ENCODE results near the gene AVEN.

GRCh38 chr15:33934921-33935320, 104.1 kb downstream of the AVEN start:
- no peak for TF ChIP-seq ELF2 (CRISPR knock-in tag; IDR thresholded peaks at IDR 0.05)
- no peak for TF ChIP-seq SP1 (CRISPR knock-in tag; IDR thresholded peaks at IDR 0.05)
- no peak for TF ChIP-seq E2F1 (CRISPR knock-in tag; IDR thresholded peaks at IDR 0.05)
- TF ChIP-seq GABPA (tag; conservative IDR thresholded peaks at IDR 0.05; ENCODE audit: low read depth): no peak
- no peak for TF ChIP-seq SMARCE1 (IDR thresholded peaks at IDR 0.05)
- TF ChIP-seq, protein P1, sequence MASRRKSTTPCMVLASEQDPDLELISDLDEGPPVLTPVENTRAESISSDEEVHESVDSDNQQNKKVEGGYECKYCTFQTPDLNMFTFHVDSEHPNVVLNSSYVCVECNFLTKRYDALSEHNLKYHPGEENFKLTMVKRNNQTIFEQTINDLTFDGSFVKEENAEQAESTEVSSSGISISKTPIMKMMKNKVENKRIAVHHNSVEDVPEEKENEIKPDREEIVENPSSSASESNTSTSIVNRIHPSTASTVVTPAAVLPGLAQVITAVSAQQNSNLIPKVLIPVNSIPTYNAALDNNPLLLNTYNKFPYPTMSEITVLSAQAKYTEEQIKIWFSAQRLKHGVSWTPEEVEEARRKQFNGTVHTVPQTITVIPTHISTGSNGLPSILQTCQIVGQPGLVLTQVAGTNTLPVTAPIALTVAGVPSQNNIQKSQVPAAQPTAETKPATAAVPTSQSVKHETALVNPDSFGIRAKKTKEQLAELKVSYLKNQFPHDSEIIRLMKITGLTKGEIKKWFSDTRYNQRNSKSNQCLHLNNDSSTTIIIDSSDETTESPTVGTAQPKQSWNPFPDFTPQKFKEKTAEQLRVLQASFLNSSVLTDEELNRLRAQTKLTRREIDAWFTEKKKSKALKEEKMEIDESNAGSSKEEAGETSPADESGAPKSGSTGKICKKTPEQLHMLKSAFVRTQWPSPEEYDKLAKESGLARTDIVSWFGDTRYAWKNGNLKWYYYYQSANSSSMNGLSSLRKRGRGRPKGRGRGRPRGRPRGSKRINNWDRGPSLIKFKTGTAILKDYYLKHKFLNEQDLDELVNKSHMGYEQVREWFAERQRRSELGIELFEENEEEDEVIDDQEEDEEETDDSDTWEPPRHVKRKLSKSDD (conservative IDR thresholded peaks at IDR 0.05; ENCODE audit: low read length): no peak
- no peak for TF ChIP-seq CBX5 (IDR thresholded peaks at IDR 0.05; ENCODE audit: borderline replicate concordance, low read depth)
- no peak for TF ChIP-seq RAD21 (CRISPR knock-in tag; conservative IDR thresholded peaks at IDR 0.05 in 1 of 2, IDR thresholded peaks at IDR 0.05 in 1 of 2)
- TF ChIP-seq, protein P2, sequence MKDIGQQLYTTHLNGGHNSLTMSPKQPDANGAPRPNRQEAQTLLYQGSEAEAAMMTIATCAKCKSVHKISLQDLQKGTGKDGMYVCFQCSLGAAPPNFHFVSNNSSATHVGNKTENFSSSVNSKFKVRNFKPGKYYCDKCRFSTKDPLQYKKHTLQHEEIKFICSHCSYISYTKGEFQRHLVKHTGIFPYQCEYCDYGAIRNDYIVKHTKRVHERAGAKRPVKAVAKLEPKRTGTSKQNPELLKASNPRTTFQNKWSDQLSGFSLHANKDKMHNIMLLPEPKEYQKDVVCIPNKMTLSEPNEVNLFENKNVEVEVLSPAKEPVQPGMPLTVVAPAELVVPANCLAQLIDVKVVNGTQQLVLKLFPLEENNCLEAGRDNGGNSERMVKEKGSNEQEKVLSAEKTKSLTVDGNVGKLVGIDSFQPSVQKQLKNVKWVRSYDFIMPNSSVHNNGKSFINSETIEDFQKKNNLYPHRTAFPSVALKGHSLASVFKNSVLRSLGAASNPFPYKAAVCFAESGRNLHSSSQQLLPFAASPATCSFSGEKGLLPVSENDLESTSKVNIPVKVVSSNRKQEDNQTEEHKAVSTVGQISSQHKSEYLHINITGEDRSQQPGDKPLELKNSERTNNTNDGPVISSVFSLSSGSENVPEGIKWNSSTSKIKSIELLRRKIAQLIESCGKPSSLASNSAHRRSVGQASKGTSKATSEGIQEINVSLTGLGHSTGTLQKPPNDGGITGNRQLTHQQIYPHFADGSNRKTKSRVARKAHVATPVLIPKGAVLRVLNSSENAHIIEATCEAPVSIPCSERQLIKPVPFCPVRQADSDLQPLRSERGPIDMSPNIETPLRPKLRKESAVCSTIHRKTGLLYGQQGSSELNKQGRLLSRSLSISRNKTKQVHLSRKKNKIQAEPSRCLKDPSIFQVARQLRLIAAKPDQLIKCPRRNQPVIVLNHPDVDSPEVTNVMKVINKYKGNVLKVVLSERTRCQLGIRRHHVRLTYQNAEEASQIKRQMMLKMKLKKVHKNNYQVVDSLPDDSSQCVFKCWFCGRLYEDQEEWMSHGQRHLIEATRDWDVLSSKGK (CRISPR knock-in tag; IDR thresholded peaks at IDR 0.05): no peak
- TF ChIP-seq POLR2A (conservative IDR thresholded peaks at IDR 0.05): no peak
- TF ChIP-seq EP300 (IDR thresholded peaks at IDR 0.05; ENCODE audit: low read length): no peak
